HCT116 (cell line): ENCODE measurements around the gene SH3PXD2A. TPM values are rescaled to one million over a fixed set of nuclear protein-coding genes. Genes with fewer than 3 reads are reported as not detected.

Experiments used
- ATAC-seq: fragments of 200-7000 bp; cut with Tn5 transposase; 2 replicates; pipeline ENCODE4 v1.9.1; 2020; ENCODE audit warnings: mild to moderate bottlenecking, moderate library complexity
- BruUV-seq: library from RNA; stranded (reverse); fragments of 400-500 nt; replicated peaks from 2 replicates; lab custom pipeline; 2021; lab: Mats Ljungman, UMichigan
- CTCF ChIA-PET: fragments of 300-600 bp; sonication (Branson Sonifier 250); formaldehyde crosslinking; loops from one replicate; lab custom pipeline; 2021; ENCODE audit warnings: antibody characterized with exemption; lab: Charles Lee
- POLR2A ChIA-PET: fragments of 300-600, 350-600 bp; sonication (Branson Sonifier 250); formaldehyde crosslinking; loops from one replicate; lab custom pipeline; 2021; ENCODE audit warnings: antibody characterized with exemption; lab: Charles Lee
- RAD21 ChIA-PET, 2 experiments: fragments of 300-600 bp; sonication (Branson Sonifier 250); formaldehyde crosslinking; loops; one replicate each; lab custom pipeline; 2023; ENCODE audit warnings: low total read pairs in 2 of 2; ENCODE audit not compliant: uncharacterized antibody in 2 of 2, unreplicated experiment in 2 of 2, low non-redundant PET in 1 of 2; lab: Charles Lee
- DNase-seq: peaks from one replicate; pipeline ENCODE4 v3.0.0-alpha.2; 2010; ENCODE audit warnings: low read depth, low spot score
- H2AFZ ChIP-seq: fragments of 200-600 bp; shearing (Covaris generic), sonication (generic); 2 replicates; pipeline ENCODE4 v1.6.1; 2017; ENCODE audit warnings: low read depth, mixed run types, mixed read lengths, antibody characterized with exemption, low read length; ENCODE audit not compliant: poor library complexity, severe bottlenecking
- H3K27ac ChIP-seq: 2 replicates; pipeline ENCODE4 v1.5.1; 2012; ENCODE audit warnings: low read depth, low read length
- H3K27me3 ChIP-seq: fragments of 200-600 bp; sonication (generic); 2 replicates; pipeline ENCODE4 v1.6.1; 2016; ENCODE audit warnings: mixed run types, low read length, mixed read lengths; ENCODE audit not compliant: insufficient read depth
- H3K36me3 ChIP-seq, 2 experiments: fragments of 200-500 bp in 1 of 2; fragments of 200-600 bp in 1 of 2; sonication (Bioruptor generic) in 1 of 2; sonication (generic) in 1 of 2; 2 replicates each; pipeline versions ENCODE4 v1.5.1 to v1.6.1; 2014 to 2016; ENCODE audit warnings: low read length in 2 of 2, inconsistent platforms in 1 of 2, mixed read lengths in 1 of 2, mixed run types in 1 of 2; ENCODE audit not compliant: insufficient read depth in 2 of 2, control insufficient read depth in 1 of 2
- H3K4me1 ChIP-seq, 2 experiments: fragments of 200-600 bp in 1 of 2; sonication (generic) in 1 of 2; 2 replicates each; pipeline versions ENCODE4 v1.5.1 to v1.6.1; 2012 to 2017; ENCODE audit warnings: low read length in 2 of 2, inconsistent platforms in 1 of 2, mild to moderate bottlenecking in 1 of 2, mixed read lengths in 1 of 2, mixed run types in 1 of 2, moderate library complexity in 1 of 2; ENCODE audit not compliant: insufficient read depth in 2 of 2, control insufficient read depth in 1 of 2
- H3K4me2 ChIP-seq: fragments of 200-600 bp; sonication (generic); 2 replicates; pipeline ENCODE4 v1.6.1; 2017; ENCODE audit warnings: mixed run types, low read length, mixed read lengths
- H3K4me3 ChIP-seq, 2 experiments: fragments of 200-600 bp in 1 of 2; sonication (generic) in 1 of 2; replicated peaks in 1 of 2; 2 replicates each; pipeline ENCODE4 v1.5.1; 2011 to 2016; ENCODE audit warnings: low read length in 2 of 2, control low read depth in 1 of 2, low read depth in 1 of 2, mild to moderate bottlenecking in 1 of 2, mixed read lengths in 1 of 2, mixed run types in 1 of 2
- H3K79me2 ChIP-seq: fragments of 200-600 bp; sonication (generic); 2 replicates; pipeline ENCODE4 v1.6.1; 2017; ENCODE audit warnings: mild to moderate bottlenecking, mixed run types, low read length, moderate library complexity, mixed read lengths; ENCODE audit not compliant: insufficient read depth
- H3K9ac ChIP-seq: fragments of 200-600 bp; sonication (generic); 2 replicates; pipeline ENCODE4 v1.6.1; 2016; ENCODE audit warnings: low read length, mixed read lengths
- H3K9me2 ChIP-seq: fragments of 200-600 bp; sonication (generic), shearing (Covaris generic); 2 replicates; pipeline ENCODE4 v1.6.1; 2017; ENCODE audit warnings: mixed run types, mild to moderate bottlenecking, moderate library complexity; ENCODE audit not compliant: insufficient read depth
- H3K9me3 ChIP-seq, 2 experiments: fragments of 200-500 bp in 1 of 2; fragments of 200-600 bp in 1 of 2; sonication (Bioruptor generic) in 1 of 2; sonication (generic) in 1 of 2; 2 replicates each; pipeline ENCODE4 v1.6.1; 2014 to 2017; ENCODE audit warnings: low read length in 2 of 2, mixed read lengths in 2 of 2, inconsistent platforms in 1 of 2, low read depth in 1 of 2, mild to moderate bottlenecking in 1 of 2, mixed run types in 1 of 2, moderate library complexity in 1 of 2; ENCODE audit not compliant: control insufficient read depth in 1 of 2, insufficient read depth in 1 of 2
- H4K20me1 ChIP-seq: fragments of 200-600 bp; sonication (generic), shearing (Covaris generic); 2 replicates; pipeline ENCODE4 v1.6.1; 2017; ENCODE audit warnings: mixed run types, mild to moderate bottlenecking, moderate library complexity; ENCODE audit not compliant: insufficient read depth
- CBX3 ChIP-seq: IDR thresholded peaks from 2 replicates; pipeline ENCODE4 v1.6.1; 2012; ENCODE audit warnings: low read depth
- EZH2phosphoT487 ChIP-seq: fragments of 200-600 bp; IDR thresholded peaks from 2 replicates; pipeline ENCODE4 v1.6.1; 2018; ENCODE audit warnings: antibody characterized with exemption, borderline replicate concordance
- MAX ChIP-seq: IDR thresholded peaks from 2 replicates; pipeline ENCODE4 v1.6.1; 2012
- POLR2A ChIP-seq: IDR thresholded peaks from 2 replicates; pipeline ENCODE4 v1.7.0; 2011; ENCODE audit warnings: borderline replicate concordance; ENCODE audit not compliant: insufficient read depth, insufficient read length; ENCODE audit errors: extremely low read depth
- POLR2AphosphoS5 ChIP-seq: IDR thresholded peaks from 2 replicates; pipeline ENCODE4 v1.6.1; 2011; ENCODE audit warnings: mild to moderate bottlenecking, low read depth, low read length, moderate library complexity
- SIN3A ChIP-seq: IDR thresholded peaks from 2 replicates; pipeline ENCODE4 v1.6.1; 2012; ENCODE audit warnings: low read depth
- SP1 ChIP-seq: IDR thresholded peaks from 2 replicates; pipeline ENCODE4 v1.6.1; 2012; ENCODE audit warnings: low read depth
- SRF ChIP-seq: IDR thresholded peaks from 2 replicates; pipeline ENCODE4 v1.6.1; 2012; ENCODE audit warnings: low read depth
- YY1 ChIP-seq: IDR thresholded peaks from 2 replicates; pipeline ENCODE4 v1.6.1; 2011; ENCODE audit warnings: low read length, low read depth, moderate library complexity, mild to moderate bottlenecking; ENCODE audit not compliant: insufficient replicate concordance; ENCODE audit errors: extremely low read depth
- intact Hi-C: fragments of 100-400 bp; cut with micrococcal nuclease; formaldehyde crosslinking; loops from 2 replicates; pipeline ENCODE4 v1.10.0; 2022
- total RNA-seq: library from RNA; stranded (reverse); gene quantifications from one replicate; pipeline ENCODE4 v1.2.1, GENCODE V29; 2021; ENCODE audit not compliant: unreplicated experiment
- TF ChIP-seq, protein P1 (sequence below): IDR thresholded peaks from 2 replicates; pipeline ENCODE4 v1.6.1; 2012; ENCODE audit warnings: low read depth
- TF ChIP-seq, protein P2 (sequence below): IDR thresholded peaks from 2 replicates; pipeline ENCODE4 v1.6.1; 2012
- TF ChIP-seq, protein P3 (sequence below), 3 experiments: fragments of 200-600 bp in 1 of 3; sonication (generic) in 1 of 3; IDR thresholded peaks in 2 of 3; conservative IDR thresholded peaks in 1 of 3; 2 replicates each; pipeline ENCODE4 v1.5.1; 2012 to 2017; ENCODE audit warnings: low read depth in 2 of 3, low read length in 2 of 3, antibody characterized with exemption in 1 of 3, borderline replicate concordance in 1 of 3, control low read depth in 1 of 3, mild to moderate bottlenecking in 1 of 3, mixed read lengths in 1 of 3, mixed run types in 1 of 3, moderate library complexity in 1 of 3; ENCODE audit not compliant: insufficient read depth in 1 of 3

SH3PXD2A gene
- total RNA-seq, 1 experiment from 2014 or later: 8.7 TPM

- H3K4me1 ChIP-seq: peaks cover 72 to 76% of the 10 kb centered on the region in 2 experiments
- no peaks in the 10 kb centered on the region for H3K9me3 ChIP-seq
- H3K9me2 ChIP-seq: no peaks in the 10 kb centered on the region
- no peaks in the 10 kb centered on the region for H4K20me1 ChIP-seq
- no peak overlapping the region for H3K4me3 ChIP-seq
- POLR2A ChIA-PET: interaction anchor here (0.9 to 1.1 kb wide), 2 partner anchors 11 to 20 kb away, joined by 3 to 4 read pairs; no protein-coding TSS in a partner anchor
- no peak overlapping the region for H3K9ac ChIP-seq
- H3K4me2 ChIP-seq: no peak overlapping the region
- ATAC-seq (no peak), DNase-seq (no peak)
- no peaks in the 10 kb centered on the region for H3K79me2 ChIP-seq
- RAD21 ChIA-PET: no interaction called here
- intact Hi-C loops: loop anchor here (5.0 to 10.0 kb wide), 2 partner anchors 68 to 435 kb away; partner anchors contain the start of genes ITPRIP and SLK
- CTCF ChIA-PET: interaction anchor here (1.2 to 4.4 kb wide), 4 partner anchors 8 to 222 kb away, joined by 3 to 25 read pairs (median 4); partner anchors contain the start of gene SFR1
- H3K36me3 ChIP-seq: peaks cover 10 to 19% of the 10 kb centered on the region in 2 experiments; a peak in 2 of 4 replicates
- H3K27me3 ChIP-seq: no peaks in the 10 kb centered on the region
- TF ChIP-seq, protein P1, sequence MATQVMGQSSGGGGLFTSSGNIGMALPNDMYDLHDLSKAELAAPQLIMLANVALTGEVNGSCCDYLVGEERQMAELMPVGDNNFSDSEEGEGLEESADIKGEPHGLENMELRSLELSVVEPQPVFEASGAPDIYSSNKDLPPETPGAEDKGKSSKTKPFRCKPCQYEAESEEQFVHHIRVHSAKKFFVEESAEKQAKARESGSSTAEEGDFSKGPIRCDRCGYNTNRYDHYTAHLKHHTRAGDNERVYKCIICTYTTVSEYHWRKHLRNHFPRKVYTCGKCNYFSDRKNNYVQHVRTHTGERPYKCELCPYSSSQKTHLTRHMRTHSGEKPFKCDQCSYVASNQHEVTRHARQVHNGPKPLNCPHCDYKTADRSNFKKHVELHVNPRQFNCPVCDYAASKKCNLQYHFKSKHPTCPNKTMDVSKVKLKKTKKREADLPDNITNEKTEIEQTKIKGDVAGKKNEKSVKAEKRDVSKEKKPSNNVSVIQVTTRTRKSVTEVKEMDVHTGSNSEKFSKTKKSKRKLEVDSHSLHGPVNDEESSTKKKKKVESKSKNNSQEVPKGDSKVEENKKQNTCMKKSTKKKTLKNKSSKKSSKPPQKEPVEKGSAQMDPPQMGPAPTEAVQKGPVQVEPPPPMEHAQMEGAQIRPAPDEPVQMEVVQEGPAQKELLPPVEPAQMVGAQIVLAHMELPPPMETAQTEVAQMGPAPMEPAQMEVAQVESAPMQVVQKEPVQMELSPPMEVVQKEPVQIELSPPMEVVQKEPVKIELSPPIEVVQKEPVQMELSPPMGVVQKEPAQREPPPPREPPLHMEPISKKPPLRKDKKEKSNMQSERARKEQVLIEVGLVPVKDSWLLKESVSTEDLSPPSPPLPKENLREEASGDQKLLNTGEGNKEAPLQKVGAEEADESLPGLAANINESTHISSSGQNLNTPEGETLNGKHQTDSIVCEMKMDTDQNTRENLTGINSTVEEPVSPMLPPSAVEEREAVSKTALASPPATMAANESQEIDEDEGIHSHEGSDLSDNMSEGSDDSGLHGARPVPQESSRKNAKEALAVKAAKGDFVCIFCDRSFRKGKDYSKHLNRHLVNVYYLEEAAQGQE: no peak
- TF ChIP-seq EZH2phosphoT487 (no peak), MAX (no peak), SP1 (no peak), POLR2AphosphoS5 (no peak), SIN3A (no peak), SRF (no peak), POLR2A (no peak), YY1 (no peak), CBX3 (no peak)
- TF ChIP-seq, protein P2, sequence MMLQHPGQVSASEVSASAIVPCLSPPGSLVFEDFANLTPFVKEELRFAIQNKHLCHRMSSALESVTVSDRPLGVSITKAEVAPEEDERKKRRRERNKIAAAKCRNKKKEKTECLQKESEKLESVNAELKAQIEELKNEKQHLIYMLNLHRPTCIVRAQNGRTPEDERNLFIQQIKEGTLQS: no peak
- TF ChIP-seq, protein P3, sequence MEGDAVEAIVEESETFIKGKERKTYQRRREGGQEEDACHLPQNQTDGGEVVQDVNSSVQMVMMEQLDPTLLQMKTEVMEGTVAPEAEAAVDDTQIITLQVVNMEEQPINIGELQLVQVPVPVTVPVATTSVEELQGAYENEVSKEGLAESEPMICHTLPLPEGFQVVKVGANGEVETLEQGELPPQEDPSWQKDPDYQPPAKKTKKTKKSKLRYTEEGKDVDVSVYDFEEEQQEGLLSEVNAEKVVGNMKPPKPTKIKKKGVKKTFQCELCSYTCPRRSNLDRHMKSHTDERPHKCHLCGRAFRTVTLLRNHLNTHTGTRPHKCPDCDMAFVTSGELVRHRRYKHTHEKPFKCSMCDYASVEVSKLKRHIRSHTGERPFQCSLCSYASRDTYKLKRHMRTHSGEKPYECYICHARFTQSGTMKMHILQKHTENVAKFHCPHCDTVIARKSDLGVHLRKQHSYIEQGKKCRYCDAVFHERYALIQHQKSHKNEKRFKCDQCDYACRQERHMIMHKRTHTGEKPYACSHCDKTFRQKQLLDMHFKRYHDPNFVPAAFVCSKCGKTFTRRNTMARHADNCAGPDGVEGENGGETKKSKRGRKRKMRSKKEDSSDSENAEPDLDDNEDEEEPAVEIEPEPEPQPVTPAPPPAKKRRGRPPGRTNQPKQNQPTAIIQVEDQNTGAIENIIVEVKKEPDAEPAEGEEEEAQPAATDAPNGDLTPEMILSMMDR (IDR thresholded peaks at IDR 0.05 in 2 of 3, conservative IDR thresholded peaks at IDR 0.05 in 1 of 3; ENCODE audit: borderline replicate concordance in 1 of 3, insufficient read depth in 1 of 3, low read depth in 2 of 3, low read length in 2 of 3): no peak
- BruUV-seq: no TSS peak
- no peak overlapping the region for H2AFZ ChIP-seq
- H3K27ac ChIP-seq: no peak overlapping the region
Observed at GRCh38 chr10:103899312-103899711, 43.9 kb upstream of the SH3PXD2A start.
